BLaER1 (cell line): ENCODE data around the gene HOXC5.
"Not testable (repeated sequence)": the region's sequence is repeated elsewhere in the genome, so short reads cannot be mapped to it uniquely, and the experiment has no call there.

ENCODE experiments used
- H3K27ac ChIP-seq: shearing (Covaris generic); formaldehyde crosslinking; 2 replicates; pipeline ENCODE4 v1.8.1; 2022
- H3K27me3 ChIP-seq: shearing (Covaris generic); formaldehyde crosslinking; 2 replicates; pipeline ENCODE4 v1.8.1; 2022
- H3K36me3 ChIP-seq: shearing (Covaris generic); formaldehyde crosslinking; 2 replicates; pipeline ENCODE4 v1.8.1; 2022
- H3K4me1 ChIP-seq: shearing (Covaris generic); formaldehyde crosslinking; 2 replicates; pipeline ENCODE4 v1.8.1; 2022
- H3K4me2 ChIP-seq: shearing (Covaris generic); formaldehyde crosslinking; 2 replicates; pipeline ENCODE4 v1.8.1; 2022
- H3K4me3 ChIP-seq: shearing (Covaris generic); formaldehyde crosslinking; 2 replicates; pipeline ENCODE4 v1.8.1; 2022
- H3K9ac ChIP-seq: shearing (Covaris generic); formaldehyde crosslinking; 2 replicates; pipeline ENCODE4 v1.8.1; 2022
- H3K9me3 ChIP-seq: shearing (Covaris generic); formaldehyde crosslinking; 2 replicates; pipeline ENCODE4 v1.8.1; 2022
- H4K20me1 ChIP-seq: shearing (Covaris generic); formaldehyde crosslinking; 2 replicates; pipeline ENCODE4 v1.8.1; 2022
- Cebpa-rat ChIP-seq: shearing (Covaris generic); IDR thresholded peaks from 2 replicates; pipeline ENCODE4 v1.8.1; 2022

HOXC5 gene

GRCh38 chr12:54060174-54060974, 27.5 kb downstream of the HOXC5 start:
- peaks cover 93% of the 10 kb centered on the region for H3K27me3 ChIP-seq
- no peak overlapping the region for H3K4me2 ChIP-seq
- no peak overlapping the region for H3K4me3 ChIP-seq
- H3K36me3 ChIP-seq = no peaks in the 10 kb centered on the region
- H3K9me3 ChIP-seq = no peaks in the 10 kb centered on the region
- no peak overlapping the region for H3K9ac ChIP-seq
- no peak for TF ChIP-seq Cebpa-rat
- no peak overlapping the region for H3K27ac ChIP-seq
- H3K4me1 ChIP-seq = no peaks in the 10 kb centered on the region
- H4K20me1 ChIP-seq = peaks cover 67% of the 10 kb centered on the region

- Histone ChIP-seq H3K27me3 (peaks cover 93% of the 10 kb centered on the region), H4K20me1 (peaks cover 59% of the 10 kb centered on the region), H3K4me1 (no peaks in the 10 kb centered on the region), H3K9me3 (no peaks in the 10 kb centered on the region), H3K27ac (no peak overlapping the region), H3K4me3 (no peak overlapping the region), H3K36me3 (no peaks in the 10 kb centered on the region), H3K4me2 (no peak overlapping the region), H3K9ac (no peak overlapping the region)
- TF ChIP-seq Cebpa-rat = no peak
These were observed 28.3 kb downstream of the HOXC5 start for GRCh38 chr12:54060975-54061778.

GRCh38 chr12:54065677-54066076, 32.8 kb downstream of the HOXC5 start:
- Histone ChIP-seq H3K9ac (no peak overlapping the region), H3K4me2 (no peak overlapping the region), H3K27me3 (peaks cover 62% of the 10 kb centered on the region), H3K27ac (no peak overlapping the region), H3K4me1 (no peaks in the 10 kb centered on the region), H3K4me3 (no peak overlapping the region), H4K20me1 (peaks cover 19% of the 10 kb centered on the region; the same call in 1 of the 2 replicates), H3K9me3 (no peaks in the 10 kb centered on the region), H3K36me3 (no peaks in the 10 kb centered on the region)
- TF ChIP-seq Cebpa-rat = no peak

- Histone ChIP-seq H3K36me3 (no peaks in the 10 kb centered on the region), H3K9me3 (no peaks in the 10 kb centered on the region), H4K20me1 (peaks cover 12% of the 10 kb centered on the region; the same call in 1 of the 2 replicates), H3K4me2 (no peak overlapping the region), H3K27ac (no peak overlapping the region), H3K9ac (no peak overlapping the region), H3K27me3 (peaks cover 59% of the 10 kb centered on the region), H3K4me3 (no peak overlapping the region), H3K4me1 (no peaks in the 10 kb centered on the region)
- no peak for TF ChIP-seq Cebpa-rat
These were observed 33.6 kb downstream of the HOXC5 start for GRCh38 chr12:54066408-54066807.

- H3K4me2 ChIP-seq = no peak overlapping the region
- H3K9ac ChIP-seq = no peak overlapping the region
- H3K36me3 ChIP-seq = no peaks in the 10 kb centered on the region
- TF ChIP-seq Cebpa-rat = no peak
- peaks cover 49% of the 10 kb centered on the region for H3K27me3 ChIP-seq
- no peaks in the 10 kb centered on the region for H3K4me1 ChIP-seq
- H3K4me3 ChIP-seq = no peak overlapping the region
- H3K9me3 ChIP-seq = no peaks in the 10 kb centered on the region
- H4K20me1 ChIP-seq = peaks cover 5% of the 10 kb centered on the region; the same call in 1 of the 2 replicates
- H3K27ac ChIP-seq = no peak overlapping the region
These were observed 35.7 kb downstream of the HOXC5 start for GRCh38 chr12:54068418-54069070.

- H3K9ac ChIP-seq = no peak overlapping the region
- peaks cover 5% of the 10 kb centered on the region; the same call in 1 of the 2 replicates for H4K20me1 ChIP-seq
- peaks cover 43% of the 10 kb centered on the region for H3K27me3 ChIP-seq
- H3K27ac ChIP-seq = no peak overlapping the region
- H3K9me3 ChIP-seq = no peaks in the 10 kb centered on the region
- H3K4me3 ChIP-seq = no peak overlapping the region
- no peaks in the 10 kb centered on the region for H3K4me1 ChIP-seq
- TF ChIP-seq Cebpa-rat = no peak
- no peaks in the 10 kb centered on the region for H3K36me3 ChIP-seq
- no peak overlapping the region for H3K4me2 ChIP-seq
These were observed 39.1 kb downstream of the HOXC5 start for GRCh38 chr12:54071942-54072341.

GRCh38 chr12:54074308-54074707, 41.5 kb downstream of the HOXC5 start:
- H3K9me3 ChIP-seq = no peaks in the 10 kb centered on the region
- peaks cover 59% of the 10 kb centered on the region for H3K27me3 ChIP-seq
- H3K27ac ChIP-seq = no peak overlapping the region

GRCh38 chr12:54075409-54075808, 42.6 kb downstream of the HOXC5 start:
- Histone ChIP-seq H3K4me2 (no peak overlapping the region), H3K4me1 (no peaks in the 10 kb centered on the region), H3K4me3 (no peak overlapping the region), H3K27me3 (peaks cover 65% of the 10 kb centered on the region), H3K9ac (no peak overlapping the region), H3K9me3 (no peaks in the 10 kb centered on the region), H4K20me1 (peaks cover 6% of the 10 kb centered on the region; the same call in 1 of the 2 replicates), H3K27ac (no peak overlapping the region), H3K36me3 (no peaks in the 10 kb centered on the region)
- TF ChIP-seq Cebpa-rat = no peak

More at GRCh38 chr12:54074308-54074707, 41.5 kb downstream of the HOXC5 start:
- Histone ChIP-seq H3K4me1 (no peaks in the 10 kb centered on the region), H3K4me2 (no peak overlapping the region), H3K36me3 (no peaks in the 10 kb centered on the region), H3K4me3 (no peak overlapping the region), H3K9ac (no peak overlapping the region), H4K20me1 (no peaks in the 10 kb centered on the region; the same call in 1 of the 2 replicates)
- no peak for TF ChIP-seq Cebpa-rat

- H4K20me1 ChIP-seq = peaks cover 7% of the 10 kb centered on the region; the same call in 1 of the 2 replicates
- H3K4me2 ChIP-seq = no peak overlapping the region
- H3K27me3 ChIP-seq = peaks cover 65% of the 10 kb centered on the region
- H3K9ac ChIP-seq = no peak overlapping the region
- no peak overlapping the region for H3K27ac ChIP-seq
- no peaks in the 10 kb centered on the region for H3K9me3 ChIP-seq
- no peak for TF ChIP-seq Cebpa-rat
- no peaks in the 10 kb centered on the region for H3K4me1 ChIP-seq
- H3K36me3 ChIP-seq = no peaks in the 10 kb centered on the region
- H3K4me3 ChIP-seq = no peak overlapping the region
These were observed 43.1 kb downstream of the HOXC5 start for GRCh38 chr12:54075974-54076373.

GRCh38 chr12:54077843-54078242, 45.0 kb downstream of the HOXC5 start:
- H3K4me1 ChIP-seq, H3K27ac ChIP-seq, H3K4me2 ChIP-seq, H3K9me3 ChIP-seq, H4K20me1 ChIP-seq, H3K9ac ChIP-seq, H3K36me3 ChIP-seq, H3K4me3 ChIP-seq: not testable (repeated sequence)
- H3K27me3 ChIP-seq = peaks cover 76% of the 10 kb centered on the region

GRCh38 chr12:54079115-54079514, 46.3 kb downstream of the HOXC5 start:
- not testable (repeated sequence) for H3K4me2 ChIP-seq, H3K27ac ChIP-seq, H3K4me1 ChIP-seq, H3K9me3 ChIP-seq, H4K20me1 ChIP-seq, H3K4me3 ChIP-seq, H3K9ac ChIP-seq, H3K36me3 ChIP-seq
- H3K27me3 ChIP-seq = peaks cover 81% of the 10 kb centered on the region

- not testable (repeated sequence) for H3K4me2 ChIP-seq, H3K9me3 ChIP-seq, H3K4me1 ChIP-seq, H4K20me1 ChIP-seq, H3K36me3 ChIP-seq, H3K9ac ChIP-seq, H3K27ac ChIP-seq, H3K4me3 ChIP-seq
- peaks cover 92% of the 10 kb centered on the region for H3K27me3 ChIP-seq
These were observed 47.4 kb downstream of the HOXC5 start for GRCh38 chr12:54080008-54080924.
